AG08396 (cell line): Measurements from ENCODE around the gene PPP1R17.
A peak's percentile ranks its signal among the peaks of the same experiment; 100 is the strongest.

ENCODE experiments used
- DNase-seq: peaks from one replicate; pipeline ENCODE4 v3.0.0; 2012; ENCODE audit warnings: low spot score, mixed read lengths

The PPP1R17 gene

GRCh38 chr7:31702354-31702753, 15.3 kb downstream of the PPP1R17 start:
- DNase-seq, result no peak

GRCh38 chr7:31705377-31705776, 18.4 kb downstream of the PPP1R17 start:
- no peak for DNase-seq

- no peak for DNase-seq
Measured at GRCh38 chr7:31707089-31707488, 20.1 kb downstream of the PPP1R17 start.

GRCh38 chr7:31710171-31710570, 23.2 kb downstream of the PPP1R17 start:
- DNase-seq, result no peak

GRCh38 chr7:31716355-31716754, 29.3 kb downstream of the PPP1R17 start:
- no peak for DNase-seq

- no peak for DNase-seq
Measured at GRCh38 chr7:31720366-31720765, 33.4 kb downstream of the PPP1R17 start.

GRCh38 chr7:31724696-31725095, 37.7 kb downstream of the PPP1R17 start:
- DNase-seq, result no peak

- DNase-seq, result no peak
Measured at GRCh38 chr7:31729195-31729804, 42.3 kb downstream of the PPP1R17 start.

GRCh38 chr7:31734456-31734855, 47.4 kb downstream of the PPP1R17 start:
- no peak for DNase-seq

GRCh38 chr7:31735991-31736982, 49.3 kb downstream of the PPP1R17 start:
- DNase-seq, result peak; percentile 65

- no peak for DNase-seq
Measured at GRCh38 chr7:31741852-31742251, 54.8 kb downstream of the PPP1R17 start.

GRCh38 chr7:31744294-31744874, 57.4 kb downstream of the PPP1R17 start:
- peak; percentile 48 for DNase-seq

- DNase-seq, result no peak
Measured at GRCh38 chr7:31747553-31747952, 60.5 kb downstream of the PPP1R17 start.

- DNase-seq, result no peak
Measured at GRCh38 chr7:31748084-31748483, 61.1 kb downstream of the PPP1R17 start.

GRCh38 chr7:31751726-31752125, 64.7 kb downstream of the PPP1R17 start:
- DNase-seq, result no peak
